ENCODE results near the gene SAP30BP.

SAP30BP gene

DNA sequence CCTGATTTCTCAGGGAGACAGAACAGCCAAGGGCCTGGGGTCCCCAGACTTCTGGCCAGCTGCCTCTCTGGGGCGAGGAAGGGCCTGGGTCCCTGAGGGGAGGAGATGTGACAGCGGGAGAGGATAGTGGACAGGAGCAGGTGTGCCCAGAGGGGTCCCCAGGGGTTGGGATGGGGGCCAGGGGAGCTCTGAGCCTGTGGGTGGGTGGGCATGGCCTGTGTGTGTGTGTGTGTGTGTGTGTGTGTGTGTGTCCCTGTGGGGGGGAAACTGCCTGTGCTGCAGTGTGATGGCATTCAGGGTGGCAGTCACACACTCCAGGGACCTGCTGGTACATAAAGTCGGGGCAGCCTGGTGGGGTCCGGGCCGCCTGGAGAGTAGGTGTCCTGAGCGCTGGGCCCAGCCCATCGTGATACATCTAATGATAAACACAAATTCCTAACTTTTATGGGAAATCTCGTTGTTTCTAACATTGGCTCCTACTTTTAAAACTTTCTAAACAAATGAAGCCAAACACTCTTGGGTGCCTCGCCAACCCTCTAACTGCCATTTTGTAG lies 55.5 kb downstream of the SAP30BP start:
- DNase-seq, result no peak

DNA sequence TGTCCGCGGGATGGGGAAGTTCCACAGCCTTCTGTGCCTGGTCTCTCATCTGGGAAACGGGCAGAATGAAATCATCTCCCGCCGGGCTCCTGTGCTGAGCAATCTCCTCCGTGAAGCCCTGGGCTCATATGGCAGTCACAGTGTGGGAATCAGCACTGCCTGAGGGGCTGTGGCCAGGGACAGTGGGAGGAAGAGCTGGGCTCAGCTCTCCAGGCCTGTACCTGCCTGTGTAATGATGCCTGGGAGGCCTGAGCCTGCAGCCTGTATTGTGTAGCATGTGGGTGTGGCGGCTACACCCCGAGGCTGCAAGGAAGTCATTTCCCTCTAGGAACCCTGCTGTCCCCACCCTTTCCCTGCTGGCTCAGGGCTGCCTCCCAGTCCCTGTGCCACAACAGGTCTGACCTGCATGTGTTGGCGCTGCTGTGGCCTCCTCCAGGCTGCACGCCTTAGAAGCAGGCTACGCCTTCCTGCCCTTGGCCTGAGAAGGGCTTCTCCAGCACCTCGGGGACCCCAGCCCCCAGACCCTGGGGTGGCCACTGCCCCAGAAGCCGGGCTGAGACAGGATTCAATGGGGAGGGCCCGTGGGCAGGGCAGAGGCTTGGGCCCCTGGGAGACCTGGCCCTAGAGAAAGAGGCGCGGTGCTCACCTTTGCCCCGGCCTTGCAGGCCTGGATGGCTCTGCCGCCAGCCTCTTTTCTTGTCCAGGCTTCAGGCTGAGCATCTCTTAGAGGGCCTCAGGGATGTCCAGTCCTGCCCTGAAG lies 56.2 kb downstream of the SAP30BP start:
- no peak for DNase-seq

DNA sequence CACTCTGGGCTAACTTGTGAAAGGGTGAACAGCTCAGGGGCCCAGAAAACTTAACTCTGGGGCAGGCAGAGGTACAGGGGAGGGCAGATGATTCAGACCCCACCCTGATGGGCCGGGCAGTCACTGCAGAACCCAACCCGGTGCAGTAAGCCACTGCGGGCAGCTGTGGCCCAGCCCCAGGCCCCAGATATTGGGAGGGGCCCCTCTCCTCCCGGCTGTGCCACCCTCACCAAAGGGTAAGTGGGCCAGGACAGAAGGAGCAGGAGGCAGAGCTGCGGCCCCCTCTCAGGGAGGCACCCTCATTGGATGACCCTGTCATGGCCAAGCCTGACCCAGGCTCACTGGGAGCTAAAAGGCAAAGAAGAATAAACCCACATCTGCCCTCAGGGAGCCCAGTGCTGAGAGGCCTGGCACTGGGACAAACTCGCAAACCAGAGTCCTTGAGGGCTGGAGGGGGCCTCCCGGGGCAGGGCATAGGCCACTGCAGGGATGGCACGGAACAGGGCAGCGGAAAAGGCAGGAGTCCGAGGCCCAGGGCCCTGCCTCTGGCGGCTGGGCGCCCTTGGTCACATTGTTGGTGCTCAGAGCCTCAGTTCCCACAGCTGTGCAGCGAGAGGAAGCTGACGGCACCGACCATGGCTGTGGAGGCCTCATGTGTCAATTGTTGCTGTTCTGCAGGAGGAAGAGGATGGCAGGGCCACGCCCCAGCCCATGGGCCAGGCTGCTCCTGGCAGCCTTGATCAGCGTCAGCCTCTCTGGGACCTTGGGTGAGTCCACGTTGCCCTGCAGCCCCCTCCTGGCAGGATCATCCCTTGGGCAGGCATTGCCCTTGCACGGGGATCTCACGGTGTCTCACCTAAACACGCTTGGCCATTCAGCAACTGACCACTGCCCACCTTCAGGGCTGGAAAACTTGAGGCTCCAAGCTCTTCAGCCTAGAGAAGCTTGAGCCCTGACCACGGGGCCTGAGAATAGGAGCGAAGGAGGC lies 57.2 kb downstream of the SAP30BP start:
- no peak for DNase-seq

DNA sequence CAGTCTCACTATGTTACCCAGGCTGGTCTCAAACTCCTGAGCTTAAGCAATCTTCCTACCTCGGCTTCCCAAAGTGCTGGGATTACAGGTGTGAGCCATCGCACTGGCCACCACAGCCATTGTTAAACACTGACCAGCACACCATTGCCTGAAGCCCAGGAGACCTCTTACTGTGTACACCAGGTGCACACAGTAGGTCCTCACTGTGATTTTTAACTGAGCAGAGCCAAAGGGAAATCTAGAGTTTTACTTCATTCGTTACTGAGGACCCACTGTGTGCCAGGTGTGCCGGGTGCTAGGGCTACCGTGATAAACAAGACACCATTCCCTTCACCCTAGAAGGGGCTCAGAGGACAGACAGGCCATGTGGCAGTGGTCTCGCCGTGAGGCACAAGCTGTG lies 58.4 kb downstream of the SAP30BP start:
- no peak for DNase-seq

DNA sequence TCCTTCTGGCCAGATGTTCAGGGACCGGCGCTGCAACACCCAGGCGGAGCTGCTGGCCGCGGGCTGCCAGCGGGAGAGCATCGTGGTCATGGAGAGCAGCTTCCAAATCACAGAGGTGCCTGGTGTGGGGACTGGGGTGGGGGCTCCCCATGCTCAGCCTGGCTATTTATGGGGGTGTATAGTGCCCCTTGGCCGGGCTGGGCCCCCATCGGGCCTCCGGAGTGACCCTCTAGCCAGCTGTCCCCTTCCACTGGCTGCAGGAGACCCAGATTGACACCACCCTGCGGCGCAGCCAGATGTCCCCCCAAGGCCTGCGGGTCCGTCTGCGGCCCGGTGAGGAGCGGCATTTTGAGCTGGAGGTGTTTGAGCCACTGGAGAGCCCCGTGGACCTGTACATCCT lies 60.3 kb downstream of the SAP30BP start:
- no peak for DNase-seq

DNA sequence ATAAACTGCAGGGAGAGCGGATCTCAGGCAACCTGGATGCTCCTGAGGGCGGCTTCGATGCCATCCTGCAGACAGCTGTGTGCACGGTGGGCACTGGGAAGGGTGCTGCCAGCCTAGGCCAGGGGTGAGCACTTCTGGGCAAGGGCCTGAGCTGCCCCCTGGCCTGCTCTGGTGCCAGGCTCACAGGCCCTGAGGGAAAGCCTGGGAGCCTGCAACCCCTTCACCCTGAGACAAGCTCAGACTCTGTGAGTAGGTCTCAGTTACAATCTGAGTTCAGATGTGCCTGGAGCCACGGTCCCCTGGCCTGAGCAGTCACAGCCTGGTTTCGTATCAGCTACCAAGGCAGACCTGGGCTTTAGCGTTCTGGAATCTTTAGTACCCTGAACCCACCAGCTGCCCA lies 62.2 kb downstream of the SAP30BP start:
- DNase-seq, result no peak

DNA sequence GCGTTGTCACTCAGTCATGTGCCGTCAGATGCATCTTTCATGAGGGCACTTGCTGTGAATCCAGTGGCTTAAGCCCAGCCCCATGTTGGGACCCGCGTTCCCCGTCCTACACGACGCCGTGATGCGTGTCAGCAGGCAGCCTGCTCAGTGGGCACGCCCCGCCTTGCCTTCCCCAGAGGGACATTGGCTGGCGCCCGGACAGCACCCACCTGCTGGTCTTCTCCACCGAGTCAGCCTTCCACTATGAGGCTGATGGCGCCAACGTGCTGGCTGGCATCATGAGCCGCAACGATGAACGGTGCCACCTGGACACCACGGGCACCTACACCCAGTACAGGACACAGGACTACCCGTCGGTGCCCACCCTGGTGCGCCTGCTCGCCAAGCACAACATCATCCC lies 62.9 kb downstream of the SAP30BP start:
- no peak for DNase-seq

DNA sequence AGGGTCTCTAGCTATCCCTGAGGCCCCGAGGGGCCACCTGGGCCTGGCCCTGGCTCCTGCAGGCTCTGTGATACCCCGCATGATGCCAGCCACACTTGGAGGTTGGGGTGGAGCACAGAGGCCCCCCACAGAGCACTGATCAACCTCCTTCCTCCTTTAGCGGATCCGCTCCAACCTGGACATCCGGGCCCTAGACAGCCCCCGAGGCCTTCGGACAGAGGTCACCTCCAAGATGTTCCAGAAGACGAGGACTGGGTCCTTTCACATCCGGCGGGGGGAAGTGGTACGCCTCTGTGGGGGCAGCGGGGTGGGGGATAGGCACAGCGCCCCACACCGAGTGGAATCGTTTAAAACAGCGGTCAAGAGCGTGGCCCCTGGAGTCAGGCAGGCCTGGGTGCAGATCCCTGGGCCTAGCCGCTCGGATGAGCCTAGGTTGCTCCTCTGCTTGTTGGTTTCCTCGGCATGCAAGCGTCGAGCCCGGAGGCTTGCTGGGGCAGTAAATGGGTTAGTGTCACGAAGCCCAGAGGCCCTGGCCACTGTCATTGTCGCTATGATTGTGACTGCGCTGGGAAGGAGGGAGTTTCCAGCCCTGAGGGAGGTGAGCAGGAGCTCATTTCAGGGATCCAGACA lies 64.1 kb downstream of the SAP30BP start:
- DNase-seq, result no peak

DNA sequence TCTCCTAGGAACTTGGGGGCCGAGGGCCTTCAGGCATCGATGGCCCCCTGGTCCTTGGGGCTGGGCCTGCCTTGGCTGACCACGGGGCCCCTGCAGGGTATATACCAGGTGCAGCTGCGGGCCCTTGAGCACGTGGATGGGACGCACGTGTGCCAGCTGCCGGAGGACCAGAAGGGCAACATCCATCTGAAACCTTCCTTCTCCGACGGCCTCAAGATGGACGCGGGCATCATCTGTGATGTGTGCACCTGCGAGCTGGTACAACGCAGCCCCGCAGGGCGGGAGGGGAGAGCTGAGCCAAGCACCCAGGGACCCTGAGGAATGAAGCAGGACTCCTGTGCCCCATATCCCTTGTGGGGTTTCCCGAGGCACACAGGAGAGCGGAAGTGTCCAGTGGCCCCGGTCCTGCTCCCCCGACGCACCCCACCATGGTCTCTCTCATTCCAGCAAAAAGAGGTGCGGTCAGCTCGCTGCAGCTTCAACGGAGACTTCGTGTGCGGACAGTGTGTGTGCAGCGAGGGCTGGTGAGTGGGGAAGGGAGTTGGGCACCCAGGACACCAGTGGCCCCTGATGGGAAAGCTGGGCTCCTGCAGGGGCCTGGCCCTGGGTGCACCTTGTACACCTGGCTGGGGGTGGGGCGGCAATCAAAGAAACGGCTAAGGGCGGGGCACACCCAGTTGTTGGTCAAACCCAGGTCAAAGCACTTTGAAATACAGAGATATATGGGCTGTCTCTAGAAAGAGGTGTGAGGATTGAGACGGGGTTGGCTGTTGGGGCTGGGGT lies 64.8 kb downstream of the SAP30BP start:
- DNase-seq, result no peak

DNA sequence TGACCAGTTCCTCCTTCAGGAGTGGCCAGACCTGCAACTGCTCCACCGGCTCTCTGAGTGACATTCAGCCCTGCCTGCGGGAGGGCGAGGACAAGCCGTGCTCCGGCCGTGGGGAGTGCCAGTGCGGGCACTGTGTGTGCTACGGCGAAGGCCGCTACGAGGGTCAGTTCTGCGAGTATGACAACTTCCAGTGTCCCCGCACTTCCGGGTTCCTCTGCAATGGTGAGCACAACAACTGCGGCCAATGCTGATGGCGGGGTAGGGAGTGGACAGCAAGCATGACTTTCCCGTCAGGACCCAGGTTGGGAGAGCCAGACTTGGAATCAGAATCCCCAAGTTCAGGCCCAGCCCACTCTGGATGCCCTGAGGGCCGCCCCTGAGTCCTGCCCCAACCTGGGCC lies 66.3 kb downstream of the SAP30BP start:
- DNase-seq, result no peak

DNA sequence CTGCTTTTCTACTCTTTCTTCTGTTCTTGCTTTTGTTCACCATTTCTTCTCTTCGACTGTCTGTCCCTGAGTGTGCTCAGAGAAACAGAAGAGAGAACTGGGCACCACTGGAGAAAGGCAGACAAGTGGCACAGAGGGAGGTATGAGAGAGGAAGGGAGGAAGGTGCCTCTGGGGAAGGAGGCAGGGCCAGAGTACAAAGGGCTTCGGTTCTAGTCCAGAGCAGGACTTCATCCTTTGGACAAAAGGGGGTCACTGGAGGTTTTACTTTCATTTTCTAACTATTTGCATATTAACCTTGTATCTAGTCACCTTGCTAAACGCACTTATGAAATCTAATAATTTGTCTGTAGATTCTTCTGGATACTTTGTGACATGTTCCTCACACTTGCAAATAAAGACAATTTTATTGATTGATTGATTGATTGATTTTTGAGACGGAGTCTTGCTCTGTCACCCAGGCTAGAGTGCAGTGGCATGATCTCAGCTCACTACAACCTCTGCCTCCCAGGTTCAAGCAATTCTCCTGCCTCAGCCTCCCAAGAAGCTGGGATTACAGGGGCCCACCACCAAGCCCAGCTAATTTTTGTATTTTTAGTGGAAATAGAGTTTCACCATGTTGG lies 67.6 kb downstream of the SAP30BP start:
- DNase-seq, result no peak

DNA sequence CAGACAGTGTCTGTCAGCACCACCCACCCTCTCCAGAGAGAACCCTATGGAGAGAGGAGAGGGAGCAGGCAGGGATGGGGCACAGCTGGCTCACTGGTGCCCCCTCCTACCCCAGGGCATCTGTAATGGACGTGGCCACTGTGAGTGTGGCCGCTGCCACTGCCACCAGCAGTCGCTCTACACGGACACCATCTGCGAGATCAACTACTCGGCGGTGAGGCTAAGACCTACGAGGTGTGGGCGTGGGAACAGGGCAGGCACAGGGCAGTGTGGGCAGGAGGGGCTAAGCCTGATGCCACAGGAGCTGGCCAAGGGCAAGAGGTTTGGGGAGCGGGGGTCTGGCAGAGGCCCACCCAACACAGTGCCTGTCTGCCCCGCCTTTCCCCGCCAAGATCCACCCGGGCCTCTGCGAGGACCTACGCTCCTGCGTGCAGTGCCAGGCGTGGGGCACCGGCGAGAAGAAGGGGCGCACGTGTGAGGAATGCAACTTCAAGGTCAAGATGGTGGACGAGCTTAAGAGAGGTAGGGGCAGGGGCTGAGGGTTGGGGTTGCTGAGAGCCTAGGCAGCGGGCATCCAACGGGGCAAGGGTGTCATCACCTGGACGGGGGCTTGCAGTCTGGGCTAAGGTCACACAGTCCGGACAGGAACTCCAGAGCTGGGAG lies 69.2 kb downstream of the SAP30BP start:
- DNase-seq, result no peak

DNA sequence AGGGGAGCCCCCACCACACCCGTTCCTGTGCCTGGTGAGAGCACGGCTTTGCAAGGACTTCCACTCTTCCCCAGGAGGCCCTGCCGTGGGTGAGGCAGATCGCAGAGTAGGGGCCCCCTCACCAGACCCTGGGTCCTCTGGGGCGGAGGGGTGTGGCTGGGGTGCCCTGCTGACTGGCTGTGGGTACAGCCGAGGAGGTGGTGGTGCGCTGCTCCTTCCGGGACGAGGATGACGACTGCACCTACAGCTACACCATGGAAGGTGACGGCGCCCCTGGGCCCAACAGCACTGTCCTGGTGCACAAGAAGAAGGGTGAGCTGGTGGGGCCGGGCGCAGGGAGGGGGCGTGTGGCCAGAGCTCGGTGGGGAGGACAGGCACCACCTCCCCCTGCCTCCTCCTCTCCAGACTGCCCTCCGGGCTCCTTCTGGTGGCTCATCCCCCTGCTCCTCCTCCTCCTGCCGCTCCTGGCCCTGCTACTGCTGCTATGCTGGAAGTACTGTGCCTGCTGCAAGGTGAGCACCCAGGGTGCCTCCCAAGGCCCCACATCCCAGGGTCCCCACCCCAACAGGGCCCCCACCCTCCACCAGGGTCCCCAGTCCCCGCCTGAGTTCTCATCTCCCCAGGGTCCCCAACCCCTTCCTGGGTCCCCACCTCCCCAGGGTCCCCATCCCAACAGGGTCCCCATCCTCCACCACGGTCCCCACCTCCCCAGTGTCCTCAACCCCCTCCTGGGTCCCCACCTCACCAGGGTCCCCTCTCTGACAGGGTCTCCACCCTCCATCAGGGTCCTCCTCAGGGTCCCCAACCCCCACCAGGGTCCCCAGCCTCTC lies 70.2 kb downstream of the SAP30BP start:
- no peak for DNase-seq

DNA sequence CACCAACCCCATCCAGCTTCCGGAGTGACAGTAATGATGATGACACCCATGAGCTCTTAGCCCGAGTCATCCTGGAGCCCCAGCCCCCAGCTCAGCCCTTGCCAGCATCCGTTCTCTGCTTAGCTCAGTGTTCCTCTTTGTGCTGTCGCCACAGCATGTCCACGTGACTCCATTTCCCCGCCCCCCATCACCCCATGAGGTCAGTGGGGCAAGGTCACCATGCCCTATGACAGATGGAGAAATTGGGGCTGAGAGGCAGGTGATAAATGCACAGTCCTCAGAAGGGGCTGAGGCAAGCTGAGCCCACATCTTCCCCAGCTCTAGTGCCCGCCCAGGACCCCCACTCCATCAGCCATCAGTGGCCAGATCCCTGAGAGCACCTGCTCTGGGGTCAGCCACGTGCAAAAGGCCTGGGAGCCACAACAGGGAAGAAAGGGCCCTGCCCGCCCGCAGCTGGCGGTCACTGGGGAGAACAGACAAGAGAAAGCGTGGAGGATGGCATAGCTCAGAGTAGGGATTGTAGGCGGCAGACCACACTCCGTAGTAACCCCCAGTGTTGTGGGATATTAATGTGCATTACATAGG lies 71.2 kb downstream of the SAP30BP start:
- DNase-seq, result no peak

DNA sequence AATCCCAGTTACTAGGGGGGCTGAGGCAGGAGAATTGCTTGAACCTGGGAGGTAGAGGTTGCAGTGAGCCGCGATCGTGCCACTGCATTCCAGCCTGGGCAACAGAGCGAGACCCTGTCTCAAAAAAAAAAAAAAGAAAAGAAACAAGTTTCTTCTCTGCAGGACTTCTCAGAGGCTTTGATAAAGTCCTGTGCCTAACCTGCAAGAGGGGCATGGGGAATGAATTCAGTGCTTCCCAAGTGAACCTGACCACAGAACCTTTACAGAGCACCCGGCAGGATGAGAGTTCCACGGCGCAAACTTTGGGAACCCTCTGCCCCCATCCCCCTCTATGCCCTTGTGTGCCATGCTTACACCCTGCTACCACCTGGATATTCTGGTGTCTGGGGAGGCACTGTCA lies 72.0 kb downstream of the SAP30BP start:
- no peak for DNase-seq

DNA sequence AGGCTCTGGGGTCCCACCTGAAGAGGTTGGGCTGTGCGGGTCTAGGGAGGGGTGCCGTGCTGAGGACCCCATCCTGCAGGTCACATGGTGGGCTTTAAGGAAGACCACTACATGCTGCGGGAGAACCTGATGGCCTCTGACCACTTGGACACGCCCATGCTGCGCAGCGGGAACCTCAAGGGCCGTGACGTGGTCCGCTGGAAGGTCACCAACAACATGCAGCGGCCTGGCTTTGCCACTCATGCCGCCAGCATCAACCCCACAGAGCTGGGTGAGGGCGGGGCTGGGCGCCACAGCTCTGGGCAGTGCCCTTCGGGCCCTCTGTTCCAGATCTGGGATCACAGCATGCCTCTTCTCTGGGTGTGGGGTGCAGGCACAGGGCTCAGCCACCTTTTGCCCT lies 72.7 kb downstream of the SAP30BP start:
- no peak for DNase-seq

DNA sequence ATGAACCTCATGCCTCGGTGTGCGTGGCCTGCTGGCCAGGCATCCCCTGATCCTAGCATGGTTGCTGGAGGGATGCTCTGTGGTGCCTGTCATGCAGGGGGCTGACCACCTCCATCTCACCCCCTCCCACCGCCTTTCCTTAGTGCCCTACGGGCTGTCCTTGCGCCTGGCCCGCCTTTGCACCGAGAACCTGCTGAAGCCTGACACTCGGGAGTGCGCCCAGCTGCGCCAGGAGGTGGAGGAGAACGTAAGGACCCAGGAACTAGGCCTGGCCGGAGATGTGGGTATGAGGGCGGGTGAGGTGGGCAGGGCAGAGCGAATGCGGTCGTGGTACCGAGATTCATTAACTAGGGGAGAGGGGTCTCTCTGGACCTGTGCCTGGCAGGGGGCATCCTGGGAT lies 73.1 kb downstream of the SAP30BP start:
- DNase-seq, result no peak

DNA sequence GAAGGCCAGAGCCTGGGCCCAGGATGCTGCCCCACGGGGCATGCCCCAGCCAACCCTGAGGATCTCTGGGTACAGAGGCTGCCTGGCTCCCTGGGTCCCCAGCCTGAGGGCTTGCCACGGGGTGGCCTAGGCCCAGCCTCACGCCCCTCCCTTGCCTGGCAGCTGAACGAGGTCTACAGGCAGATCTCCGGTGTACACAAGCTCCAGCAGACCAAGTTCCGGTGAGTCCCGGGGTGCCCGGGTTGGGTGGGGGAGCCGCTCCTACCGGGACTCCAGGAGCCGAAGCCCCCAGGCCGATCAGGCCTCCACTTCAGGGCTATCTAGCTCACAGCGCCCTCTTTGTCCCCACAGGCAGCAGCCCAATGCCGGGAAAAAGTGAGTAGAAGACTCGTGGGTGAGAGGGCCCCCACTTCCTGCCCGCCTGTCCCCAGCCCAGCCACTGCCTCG lies 73.5 kb downstream of the SAP30BP start:
- no peak for DNase-seq

DNA sequence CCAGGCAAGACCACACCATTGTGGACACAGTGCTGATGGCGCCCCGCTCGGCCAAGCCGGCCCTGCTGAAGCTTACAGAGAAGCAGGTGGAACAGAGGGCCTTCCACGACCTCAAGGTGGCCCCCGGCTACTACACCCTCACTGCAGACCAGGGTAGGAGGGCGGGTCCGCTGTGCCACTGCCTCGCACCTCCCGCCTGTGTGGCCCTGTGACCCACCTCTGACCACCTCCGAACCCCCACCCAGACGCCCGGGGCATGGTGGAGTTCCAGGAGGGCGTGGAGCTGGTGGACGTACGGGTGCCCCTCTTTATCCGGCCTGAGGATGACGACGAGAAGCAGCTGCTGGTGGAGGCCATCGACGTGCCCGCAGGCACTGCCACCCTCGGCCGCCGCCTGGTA lies 75.2 kb downstream of the SAP30BP start:
- DNase-seq, result no peak

DNA sequence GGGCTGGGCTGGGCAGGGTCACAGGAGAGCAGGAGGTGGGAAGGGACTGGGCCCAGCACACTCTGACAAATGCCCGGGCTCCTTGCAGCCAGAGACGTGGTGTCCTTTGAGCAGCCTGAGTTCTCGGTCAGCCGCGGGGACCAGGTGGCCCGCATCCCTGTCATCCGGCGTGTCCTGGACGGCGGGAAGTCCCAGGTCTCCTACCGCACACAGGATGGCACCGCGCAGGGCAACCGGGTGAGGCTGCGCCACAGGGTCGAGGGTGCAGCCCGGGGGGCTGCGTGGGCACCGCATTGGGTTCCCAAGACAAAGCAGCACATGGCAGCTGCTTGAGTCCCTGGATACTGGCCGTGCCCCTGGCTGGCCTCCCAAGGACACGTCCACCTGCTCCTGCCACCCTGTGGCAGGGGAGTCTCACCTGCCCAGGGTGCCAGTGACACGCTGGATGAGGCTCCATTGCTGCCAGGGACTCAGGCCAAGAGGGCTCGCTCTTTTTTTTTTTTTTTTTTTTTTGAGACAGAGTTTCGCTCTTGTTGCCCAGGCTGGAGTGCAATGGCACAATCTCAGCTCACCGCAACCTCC lies 76.6 kb downstream of the SAP30BP start:
- no peak for DNase-seq

Data from activated effector memory CD4-positive, alpha-beta T cell treated with Interleukin-2 at 50 U/mL for 16 hours (primary cell).